ENCODE measurements around the gene GRB14. TPM values are rescaled to one million over a fixed set of nuclear protein-coding genes. Genes with fewer than 3 reads are reported as not detected.
"Not testable (repeated sequence)": the region's sequence is repeated elsewhere in the genome, so short reads cannot be mapped to it uniquely, and the experiment has no call there.

The GRB14 gene
- total RNA-seq, 1 experiment from 2014 or later: 6.0 TPM

GRCh38 chr2:164567335-164567989 is 53.8 kb downstream of the GRB14 start:
- in situ Hi-C loops (cut with HindIII; ENCODE audit: low pct_unique_long_range_greater_than_20kb, low sequenced_read_pairs): no loop called here
- no peak for DNase-seq (ENCODE audit: low read depth)

GRCh38 chr2:164565359-164565758 is 55.9 kb downstream of the GRB14 start:
- in situ Hi-C loops (cut with HindIII; ENCODE audit: low pct_unique_long_range_greater_than_20kb, low sequenced_read_pairs): no loop called here
- no peak for DNase-seq (ENCODE audit: low read depth)

- no peak for DNase-seq (ENCODE audit: low read depth)
- in situ Hi-C loops (cut with HindIII; ENCODE audit: low pct_unique_long_range_greater_than_20kb, low sequenced_read_pairs): no loop called here
Observed at GRCh38 chr2:164562666-164563065, 58.6 kb downstream of the GRB14 start.

GRCh38 chr2:164561991-164562390 is 59.3 kb downstream of the GRB14 start:
- in situ Hi-C loops (cut with HindIII; ENCODE audit: low pct_unique_long_range_greater_than_20kb, low sequenced_read_pairs): no loop called here
- DNase-seq (ENCODE audit: low read depth): no peak

GRCh38 chr2:164561416-164561815 is 59.9 kb downstream of the GRB14 start:
- in situ Hi-C loops (cut with HindIII; ENCODE audit: low pct_unique_long_range_greater_than_20kb, low sequenced_read_pairs): no loop called here
- DNase-seq (ENCODE audit: low read depth): no peak

GRCh38 chr2:164560902-164561301 is 60.4 kb downstream of the GRB14 start:
- in situ Hi-C loops (cut with HindIII; ENCODE audit: low pct_unique_long_range_greater_than_20kb, low sequenced_read_pairs): no loop called here
- DNase-seq (ENCODE audit: low read depth): no peak

GRCh38 chr2:164560181-164560792 is 61.0 kb downstream of the GRB14 start:
- in situ Hi-C loops (cut with HindIII; ENCODE audit: low pct_unique_long_range_greater_than_20kb, low sequenced_read_pairs): no loop called here

GRCh38 chr2:164558450-164558849 is 62.8 kb downstream of the GRB14 start:
- no peak for DNase-seq (ENCODE audit: low read depth)
- in situ Hi-C loops (cut with HindIII; ENCODE audit: low pct_unique_long_range_greater_than_20kb, low sequenced_read_pairs): no loop called here

More at GRCh38 chr2:164560181-164560792, 61.0 kb downstream of the GRB14 start:
- peak; percentile 31 for DNase-seq (ENCODE audit: low read depth)

- no peak for DNase-seq (ENCODE audit: low read depth)
- in situ Hi-C loops (cut with HindIII; ENCODE audit: low pct_unique_long_range_greater_than_20kb, low sequenced_read_pairs): no loop called here
Observed at GRCh38 chr2:164554487-164554886, 66.8 kb downstream of the GRB14 start.

GRCh38 chr2:164551519-164551918 is 69.8 kb downstream of the GRB14 start:
- in situ Hi-C loops (cut with HindIII; ENCODE audit: low pct_unique_long_range_greater_than_20kb, low sequenced_read_pairs): no loop called here
- DNase-seq (ENCODE audit: low read depth): no peak

- in situ Hi-C loops (cut with HindIII; ENCODE audit: low pct_unique_long_range_greater_than_20kb, low sequenced_read_pairs); DNase-seq (ENCODE audit: low read depth): not testable (repeated sequence)
Observed at GRCh38 chr2:164549705-164550104, 71.6 kb downstream of the GRB14 start.

GRCh38 chr2:164545484-164545883 is 75.8 kb downstream of the GRB14 start:
- in situ Hi-C loops (cut with HindIII; ENCODE audit: low pct_unique_long_range_greater_than_20kb, low sequenced_read_pairs): no loop called here

GRCh38 chr2:164542581-164543021 is 78.7 kb downstream of the GRB14 start:
- peak; percentile 96 for DNase-seq (ENCODE audit: low read depth)
- in situ Hi-C loops (cut with HindIII; ENCODE audit: low pct_unique_long_range_greater_than_20kb, low sequenced_read_pairs): no loop called here

More at GRCh38 chr2:164545484-164545883, 75.8 kb downstream of the GRB14 start:
- no peak for DNase-seq (ENCODE audit: low read depth)

- in situ Hi-C loops (cut with HindIII; ENCODE audit: low pct_unique_long_range_greater_than_20kb, low sequenced_read_pairs): no loop called here
- peak; percentile 59 for DNase-seq (ENCODE audit: low read depth)
Observed at GRCh38 chr2:164538240-164538866, 82.9 kb downstream of the GRB14 start.

GRCh38 chr2:164535280-164536025 is 85.8 kb downstream of the GRB14 start:
- in situ Hi-C loops (cut with HindIII; ENCODE audit: low pct_unique_long_range_greater_than_20kb, low sequenced_read_pairs): no loop called here
- no peak for DNase-seq (ENCODE audit: low read depth)

GRCh38 chr2:164530464-164530863 is 90.8 kb downstream of the GRB14 start:
- in situ Hi-C loops (cut with HindIII; ENCODE audit: low pct_unique_long_range_greater_than_20kb, low sequenced_read_pairs): no loop called here
- no peak for DNase-seq (ENCODE audit: low read depth)

GRCh38 chr2:164523726-164524125 is 97.6 kb downstream of the GRB14 start:
- peak; percentile 30 for DNase-seq (ENCODE audit: low read depth)
- in situ Hi-C loops (cut with HindIII; ENCODE audit: low pct_unique_long_range_greater_than_20kb, low sequenced_read_pairs): no loop called here

- in situ Hi-C loops (cut with HindIII; ENCODE audit: low pct_unique_long_range_greater_than_20kb, low sequenced_read_pairs): no loop called here
- DNase-seq (ENCODE audit: low read depth): no peak
Observed at GRCh38 chr2:164523009-164523408, 98.3 kb downstream of the GRB14 start.

GRCh38 chr2:164522561-164522981 is 98.7 kb downstream of the GRB14 start:
- DNase-seq (ENCODE audit: low read depth): peak; percentile 98
- in situ Hi-C loops (cut with HindIII; ENCODE audit: low pct_unique_long_range_greater_than_20kb, low sequenced_read_pairs): no loop called here
